Measurements from ENCODE around the gene DEGS1. TPM values are rescaled to one million over a fixed set of nuclear protein-coding genes. Genes with fewer than 3 reads are reported as not detected.

Gene DEGS1
- 39.3 TPM for total RNA-seq

DNA sequence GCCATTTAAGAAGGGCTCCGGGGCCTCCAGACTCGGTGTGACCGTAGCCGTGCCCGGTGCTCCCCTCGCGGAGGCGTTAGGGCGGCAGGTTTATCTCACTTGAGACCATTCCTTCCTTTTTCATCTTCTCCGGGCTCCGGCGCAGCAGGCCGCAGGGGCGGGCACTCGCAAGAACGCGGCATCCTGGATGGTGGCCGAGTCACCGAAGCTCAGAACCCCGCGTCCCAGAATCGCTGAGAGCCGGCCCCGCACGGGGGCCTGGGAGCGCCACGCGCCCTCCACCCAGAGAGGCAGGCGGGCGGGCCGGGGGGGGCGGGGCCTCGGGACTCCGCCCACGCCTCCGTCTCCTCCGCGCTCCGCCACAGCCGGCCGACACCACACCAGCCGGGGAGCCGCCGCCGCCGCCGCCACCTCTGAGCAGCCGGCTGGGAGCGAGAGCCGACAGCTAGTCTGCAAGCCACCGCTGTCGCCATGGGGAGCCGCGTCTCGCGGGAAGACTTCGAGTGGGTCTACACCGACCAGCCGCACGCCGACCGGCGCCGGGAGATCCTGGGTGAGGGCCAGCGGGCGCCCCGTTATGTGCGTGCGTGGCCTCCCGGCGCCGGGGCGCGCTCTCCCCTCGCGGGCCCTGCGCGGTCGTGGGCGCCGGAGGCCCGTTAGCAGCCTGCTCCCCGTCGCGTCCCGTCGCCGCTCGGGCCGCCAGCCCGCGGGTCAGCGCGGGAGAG lies at the start of gene DEGS1:
TSS of gene DEGS1 (plus strand) at position 375 of the 725 bp plus-strand sequence. CDS start at position 472, 97 bp downstream.
- peak; percentile 74 for DNase-seq (ENCODE audit: low spot score)

GRCh38 chr1:224133741-224134299 lies 49.2 kb upstream of the DEGS1 start:
- DNase-seq (ENCODE audit: low spot score), result no peak

- DNase-seq (ENCODE audit: low spot score), result no peak
These were observed 45.5 kb upstream of the DEGS1 start for GRCh38 chr1:224137518-224137917.

- no peak for DNase-seq (ENCODE audit: low spot score)
These were observed 44.8 kb upstream of the DEGS1 start for GRCh38 chr1:224138198-224138597.

DNA sequence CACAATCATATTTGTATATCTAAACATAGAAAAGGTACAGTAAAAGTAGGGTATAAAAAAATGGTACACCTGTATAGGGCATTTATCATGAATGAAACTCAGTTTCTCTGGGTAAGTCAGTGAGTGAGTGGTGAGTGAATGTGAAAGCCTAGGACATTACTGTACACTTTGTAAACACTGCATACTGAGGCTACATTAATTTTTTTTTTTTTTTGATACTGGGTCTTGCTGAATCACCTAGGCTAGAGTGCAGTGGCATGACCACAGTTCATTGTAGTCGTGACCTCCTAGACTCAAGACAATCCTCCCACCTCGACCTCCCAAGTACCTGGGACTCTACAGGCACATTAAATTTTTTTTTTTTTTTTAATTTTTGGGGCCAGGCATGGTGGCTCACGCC lies 41.3 kb upstream of the DEGS1 start:
- no peak for DNase-seq (ENCODE audit: low spot score)

DNA sequence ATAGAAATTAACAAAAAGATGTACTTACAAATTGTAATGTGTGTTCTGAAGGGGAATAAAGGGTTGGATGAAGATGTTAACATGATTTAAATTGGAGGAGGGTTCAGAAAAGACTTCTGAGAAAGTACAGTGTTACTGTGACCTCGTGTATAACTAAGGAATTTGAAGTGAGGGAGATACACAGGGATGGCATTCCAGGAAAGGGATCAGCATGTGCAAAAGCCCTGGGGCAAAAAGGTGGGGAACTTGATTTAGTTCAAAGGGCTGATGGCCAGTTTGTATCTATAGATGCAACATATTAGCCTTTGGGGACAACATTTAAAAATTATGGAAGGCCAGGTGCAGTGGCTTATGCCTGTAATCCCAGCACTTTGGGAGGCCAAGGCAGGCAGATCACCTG lies 33.3 kb upstream of the DEGS1 start:
- no peak for DNase-seq (ENCODE audit: low spot score)

- DNase-seq (ENCODE audit: low spot score), result no peak
These were observed 31.9 kb upstream of the DEGS1 start for GRCh38 chr1:224151117-224151516.

- no peak for DNase-seq (ENCODE audit: low spot score)
These were observed 25.7 kb upstream of the DEGS1 start for GRCh38 chr1:224157316-224157715.

DNA sequence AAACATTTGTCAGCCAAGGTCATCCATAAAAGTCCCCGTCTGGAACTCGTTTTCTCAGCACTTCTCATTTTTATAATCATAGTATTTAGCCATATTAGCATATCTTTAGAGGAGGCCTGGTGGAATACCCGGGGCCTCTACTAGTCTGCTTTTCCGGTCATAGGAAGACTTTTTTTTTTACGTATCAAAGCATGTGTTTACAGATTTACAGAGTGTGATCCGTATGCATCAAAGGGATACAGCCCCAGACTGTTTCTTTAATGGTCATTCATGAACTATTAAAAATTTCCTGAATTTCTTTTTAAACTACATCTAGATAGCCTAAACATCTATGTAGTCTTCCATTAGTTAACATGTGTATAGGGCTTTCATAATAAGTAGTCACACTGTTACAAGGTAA lies 23.5 kb upstream of the DEGS1 start:
- no peak for DNase-seq (ENCODE audit: low spot score)

- DNase-seq (ENCODE audit: low spot score), result no peak
These were observed 22.8 kb upstream of the DEGS1 start for GRCh38 chr1:224160171-224160682.

DNA sequence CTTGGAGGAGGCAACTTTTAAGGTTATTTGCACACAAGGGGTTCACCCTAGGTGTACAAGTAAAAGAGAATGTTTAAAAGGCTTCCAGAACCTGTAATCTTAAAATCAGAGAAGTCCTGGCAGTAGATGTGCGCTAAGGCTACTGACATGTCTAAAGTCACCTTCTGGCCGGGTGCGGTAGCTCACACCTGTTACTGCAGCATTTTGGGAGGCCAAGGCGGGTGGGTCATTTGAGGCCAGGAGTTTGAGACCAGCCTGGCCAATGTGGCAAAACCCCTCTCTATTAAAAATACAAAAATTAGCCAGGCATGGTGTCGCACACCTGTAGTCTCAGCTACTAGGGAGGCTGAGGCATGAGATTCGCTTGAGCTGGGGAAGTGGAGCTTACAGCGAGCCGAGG lies 20.3 kb upstream of the DEGS1 start:
- DNase-seq (ENCODE audit: low spot score), result no peak

DNA sequence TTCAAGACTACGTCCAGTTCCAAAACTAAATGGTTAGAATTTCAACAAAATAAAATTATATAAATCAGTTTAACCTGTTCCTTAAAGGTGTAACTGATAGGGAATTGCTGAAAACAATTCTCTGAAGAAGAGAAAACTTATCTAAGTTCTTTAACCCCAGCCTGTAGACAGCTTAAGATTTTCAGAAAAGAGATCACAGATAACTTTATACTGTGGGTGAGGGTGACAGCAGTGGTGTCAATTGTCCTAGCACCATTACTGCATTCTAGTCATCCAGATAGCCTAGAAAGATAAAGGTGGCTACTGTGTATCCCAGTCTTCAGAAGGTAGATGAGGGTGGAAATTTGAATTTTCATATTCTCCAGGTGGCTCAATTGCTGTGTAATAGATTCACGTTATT lies 19.7 kb upstream of the DEGS1 start:
- DNase-seq (ENCODE audit: low spot score), result no peak

GRCh38 chr1:224168859-224169380 lies 14.1 kb upstream of the DEGS1 start:
- peak; percentile 14 for DNase-seq (ENCODE audit: low spot score)

DNA sequence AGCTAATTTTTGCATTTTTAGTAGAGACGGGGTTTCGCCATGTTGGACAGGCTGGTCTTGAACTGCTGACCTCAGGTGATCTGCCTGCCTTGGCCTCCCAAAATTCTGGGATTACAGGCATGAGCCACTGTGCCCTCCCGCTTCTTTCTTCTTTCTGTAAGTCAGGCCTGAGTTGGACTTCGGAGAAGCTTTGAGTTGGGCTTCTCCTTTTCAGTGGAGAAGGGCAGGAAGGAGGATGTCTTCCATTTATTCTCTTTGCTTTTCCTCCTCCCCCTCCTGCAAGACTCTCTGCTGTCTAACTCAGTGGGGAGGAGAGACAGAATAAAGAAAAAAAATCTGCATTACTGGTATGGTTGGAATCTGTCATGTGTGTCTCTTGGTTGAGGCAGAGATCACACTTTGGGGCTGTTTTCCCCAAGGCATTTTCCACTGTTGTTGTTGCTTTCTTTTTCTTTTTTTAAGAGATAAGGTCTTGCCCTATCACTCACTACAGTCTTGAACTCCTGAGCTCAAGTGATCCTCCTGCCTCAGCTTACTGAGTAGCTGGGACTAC lies 13.2 kb upstream of the DEGS1 start:
- no peak for DNase-seq (ENCODE audit: low spot score)

- no peak for DNase-seq (ENCODE audit: low spot score)
These were observed 12.7 kb upstream of the DEGS1 start for GRCh38 chr1:224170343-224170742.

GRCh38 chr1:224170748-224171478 lies 12.1 kb upstream of the DEGS1 start:
- no peak for DNase-seq (ENCODE audit: low spot score)

DNA sequence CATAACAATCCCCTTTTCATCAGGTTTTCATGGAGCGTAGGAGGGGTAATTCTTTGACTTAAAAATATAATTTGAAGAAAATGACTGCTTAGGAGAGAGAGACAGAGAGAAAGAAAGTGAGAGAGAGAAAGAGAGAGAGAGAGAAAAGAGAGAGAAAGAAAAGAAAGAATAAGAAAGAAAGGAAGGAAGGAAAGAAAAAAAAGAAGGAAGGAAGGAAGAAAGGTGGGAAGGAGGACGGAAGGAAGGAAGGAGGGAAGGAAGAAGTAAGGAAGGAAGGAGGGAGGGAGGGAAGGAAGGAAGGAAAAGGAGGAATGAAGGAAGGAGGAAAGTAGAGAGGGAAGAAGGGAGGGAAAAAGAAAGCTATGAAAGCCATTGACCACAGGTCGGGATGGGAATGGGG lies 10.8 kb upstream of the DEGS1 start:
- no peak for DNase-seq (ENCODE audit: low spot score)

DNA sequence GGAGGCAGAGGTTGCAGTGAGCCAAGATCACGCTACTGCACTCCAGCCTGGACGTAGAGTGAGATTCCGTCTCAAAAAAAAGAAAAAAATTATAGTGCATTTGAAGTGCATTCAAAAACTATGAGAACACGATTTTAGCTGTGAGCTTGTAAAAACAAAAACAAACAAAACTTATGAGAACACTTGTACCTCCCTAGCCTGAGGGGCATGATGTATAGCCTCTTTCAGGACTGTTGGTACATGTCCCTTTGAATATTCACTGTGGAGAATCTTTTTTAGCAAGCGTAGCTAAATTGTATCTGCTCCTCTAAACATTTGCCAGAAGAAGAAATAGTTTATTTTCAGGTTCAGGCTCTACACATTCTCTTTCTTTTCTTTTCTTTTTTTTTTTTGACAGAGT lies 9.5 kb upstream of the DEGS1 start:
- no peak for DNase-seq (ENCODE audit: low spot score)

GRCh38 chr1:224175617-224176016 lies 7.4 kb upstream of the DEGS1 start:
- DNase-seq (ENCODE audit: low spot score), result no peak

DNA sequence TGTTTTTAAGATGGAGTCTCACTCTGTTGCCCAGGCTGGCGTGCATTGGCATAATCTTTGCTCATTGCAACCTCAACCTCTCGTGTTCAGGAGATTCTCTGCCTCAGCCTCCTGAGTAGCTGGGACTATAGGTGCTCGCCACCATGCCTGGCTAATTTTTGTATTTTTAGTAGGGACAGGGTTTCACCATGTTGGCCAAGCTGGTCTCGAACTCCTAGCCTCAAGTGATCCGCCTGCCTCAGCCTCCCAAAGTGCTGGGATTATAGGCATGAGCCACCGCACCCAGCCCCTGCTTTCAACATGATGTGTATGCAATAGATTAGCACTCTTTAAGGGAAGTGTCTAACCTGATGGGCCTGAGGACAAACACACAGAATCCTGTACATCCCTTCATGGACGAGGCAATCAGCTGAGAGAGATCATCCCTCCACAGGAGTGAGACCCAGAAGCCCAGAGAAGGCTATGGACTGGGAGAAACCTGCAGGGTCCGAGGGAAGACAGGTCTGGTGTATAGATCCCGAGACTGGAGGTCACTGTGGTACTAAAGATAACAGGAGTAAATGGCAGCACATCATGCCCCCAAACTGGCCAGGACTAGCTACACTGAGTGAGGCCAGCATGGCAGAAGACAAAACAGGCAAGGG lies 5.6 kb upstream of the DEGS1 start:
- DNase-seq (ENCODE audit: low spot score), result no peak

- no peak for DNase-seq (ENCODE audit: low spot score)
These were observed 4.1 kb upstream of the DEGS1 start for GRCh38 chr1:224178894-224179293.
